NT2/D1 (cell line): Measurements from ENCODE around the gene SCYL1.

ENCODE experiments used
- SUZ12 ChIP-seq: IDR thresholded peaks from 2 replicates; pipeline ENCODE4 v1.6.1; 2011; ENCODE audit not compliant: insufficient read length, insufficient read depth; ENCODE audit errors: extremely low read depth
- YY1 ChIP-seq: IDR thresholded peaks from 2 replicates; pipeline ENCODE4 v1.6.1; 2011; ENCODE audit not compliant: insufficient read length, insufficient read depth

- TF ChIP-seq SUZ12 (no peak), YY1 (no peak)
Measured at GRCh38 chr11:65555693-65556231, 30.9 kb downstream of the SCYL1 start.
